Ovary (tissue), 3 donors: Measurements from ENCODE around the gene PARD6B.

Experiments
- EP300 ChIP-seq: sonication (generic); formaldehyde crosslinking; IDR thresholded peaks from one replicate; pipeline ENCODE4 v1.6.1; 2017; ENCODE audit warnings: antibody characterized with exemption
- POLR2A ChIP-seq: fragments of 450-650 bp; IDR thresholded peaks from one replicate; pipeline ENCODE4 v1.6.1; 2017; ENCODE audit warnings: antibody characterized with exemption, mild to moderate bottlenecking, moderate library complexity
- TF ChIP-seq, protein P1 (sequence below), 3 donors: fragments of 450-650 bp in 2 of 3; fragments of 200-600 bp in 1 of 3; IDR thresholded peaks; one replicate each; pipeline versions ENCODE4 v1.5.1 to v1.8.0; 2016 to 2022; ENCODE audit warnings: antibody characterized with exemption in 3 of 3, mild to moderate bottlenecking in 1 of 3
- donor health status: DM: no; HTN: no; CAD: no.

DNA sequence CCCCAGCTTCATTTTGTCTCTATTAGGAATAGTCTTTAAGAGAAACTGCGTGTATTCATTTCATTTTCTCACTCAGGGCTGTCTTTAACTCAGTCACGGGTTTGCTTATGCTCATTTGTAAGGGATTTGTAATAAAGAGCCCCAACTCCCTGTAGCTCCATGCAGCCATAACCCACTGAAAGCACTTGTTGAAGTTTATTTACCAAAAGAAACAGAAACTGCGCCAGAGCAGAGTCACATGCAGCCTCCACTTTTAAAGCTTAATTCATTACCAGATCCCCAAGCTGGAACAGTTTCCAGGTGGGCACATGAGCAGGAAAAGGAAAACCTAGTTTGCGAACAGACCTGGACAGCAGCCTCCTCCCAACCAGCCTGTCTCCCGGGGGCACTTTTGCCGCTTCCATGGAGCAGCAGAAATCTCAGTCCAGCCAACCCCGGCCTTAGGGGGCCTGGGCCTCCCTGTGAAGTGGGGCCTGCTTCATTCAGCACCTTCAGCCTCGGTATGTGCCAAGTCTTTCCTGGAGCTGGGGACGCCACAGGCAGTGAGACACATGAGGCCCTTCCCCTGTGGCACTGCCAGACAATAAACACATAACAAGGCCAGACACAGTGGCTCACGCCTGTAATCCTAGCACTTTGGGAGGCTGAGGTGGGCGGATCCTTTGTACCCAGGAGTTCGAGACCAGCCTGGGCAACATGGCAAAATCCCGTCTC is 68.0 kb downstream of the PARD6B start:
- TF ChIP-seq, protein P1, sequence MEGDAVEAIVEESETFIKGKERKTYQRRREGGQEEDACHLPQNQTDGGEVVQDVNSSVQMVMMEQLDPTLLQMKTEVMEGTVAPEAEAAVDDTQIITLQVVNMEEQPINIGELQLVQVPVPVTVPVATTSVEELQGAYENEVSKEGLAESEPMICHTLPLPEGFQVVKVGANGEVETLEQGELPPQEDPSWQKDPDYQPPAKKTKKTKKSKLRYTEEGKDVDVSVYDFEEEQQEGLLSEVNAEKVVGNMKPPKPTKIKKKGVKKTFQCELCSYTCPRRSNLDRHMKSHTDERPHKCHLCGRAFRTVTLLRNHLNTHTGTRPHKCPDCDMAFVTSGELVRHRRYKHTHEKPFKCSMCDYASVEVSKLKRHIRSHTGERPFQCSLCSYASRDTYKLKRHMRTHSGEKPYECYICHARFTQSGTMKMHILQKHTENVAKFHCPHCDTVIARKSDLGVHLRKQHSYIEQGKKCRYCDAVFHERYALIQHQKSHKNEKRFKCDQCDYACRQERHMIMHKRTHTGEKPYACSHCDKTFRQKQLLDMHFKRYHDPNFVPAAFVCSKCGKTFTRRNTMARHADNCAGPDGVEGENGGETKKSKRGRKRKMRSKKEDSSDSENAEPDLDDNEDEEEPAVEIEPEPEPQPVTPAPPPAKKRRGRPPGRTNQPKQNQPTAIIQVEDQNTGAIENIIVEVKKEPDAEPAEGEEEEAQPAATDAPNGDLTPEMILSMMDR (IDR thresholded peaks at IDR 0.05): no peak
- TF ChIP-seq POLR2A: no peak
- TF ChIP-seq EP300: no peak
